ENCODE measurements around the gene AFAP1L2. TPM values are rescaled to one million over a fixed set of nuclear protein-coding genes. Genes with fewer than 3 reads are reported as not detected.

AFAP1L2 gene
- total and polyA plus RNA-seq, 9 of the 15 experiments (the other 6 are each of a cell fraction or from before 2014, with no cell fraction given), result 0.07 TPM; not detected in 8

DNA sequence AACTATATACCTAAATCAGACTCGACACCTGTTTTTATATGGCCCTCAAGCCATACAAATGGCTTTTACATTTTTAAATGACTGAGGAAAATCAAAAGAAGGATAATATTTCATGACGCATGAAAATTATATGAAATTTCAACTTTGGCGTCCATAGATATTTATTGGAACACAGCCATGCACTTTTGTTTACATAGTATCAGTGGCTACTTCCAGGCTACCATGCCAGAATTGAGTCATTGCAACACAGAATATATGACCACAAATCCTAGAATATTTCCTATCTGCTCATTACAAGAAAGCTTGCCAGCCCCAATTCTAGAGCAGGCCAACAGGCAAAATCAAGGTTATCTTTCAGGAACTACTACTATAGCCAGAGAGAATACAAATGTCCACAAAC lies 29.3 kb downstream of the AFAP1L2 start:
- H2AFZ ChIP-seq (ENCODE audit: low read depth, low read length), result no peak overlapping the region
- no peaks in the 10 kb centered on the region for H4K20me1 ChIP-seq (replicated peaks; ENCODE audit: control insufficient read depth, insufficient read depth, low read length)
- H3K4me3 ChIP-seq, result no peak overlapping the region
- no peak overlapping the region for H3K9ac ChIP-seq (ENCODE audit: insufficient read depth in 1 of 2, low read depth in 2 of 2, low read length in 2 of 2)
- DNase-seq (ENCODE audit: extremely low read depth in 1 of 4, low spot score in 3 of 4) (no peak), FAIRE-seq (no peak), ATAC-seq (no peak)
- H3K79me2 ChIP-seq (ENCODE audit: control insufficient read depth, insufficient read depth, low read length), result no peaks in the 10 kb centered on the region
- no peak for TF ChIP-seq SPI1 (IDR thresholded peaks at IDR 0.05; ENCODE audit: borderline replicate concordance, low read depth, low read length)
- TF ChIP-seq NR2C1 (IDR thresholded peaks at IDR 0.05), result no peak
- no peak for TF ChIP-seq NR2C1 (tag; IDR thresholded peaks at IDR 0.05)
- no peak for TF ChIP-seq SIN3B (IDR thresholded peaks at IDR 0.05; ENCODE audit: low read depth)
- no peak for TF ChIP-seq EWSR1 (IDR thresholded peaks at IDR 0.05; ENCODE audit: borderline replicate concordance, low read depth, partially characterized antibody)
- TF ChIP-seq HOXB6 (CRISPR knock-in tag; IDR thresholded peaks at IDR 0.05; ENCODE audit: borderline replicate concordance), result no peak
- TF ChIP-seq MCM7 (IDR thresholded peaks at IDR 0.05), result no peak
- no peak for TF ChIP-seq FOXA1 (IDR thresholded peaks at IDR 0.05; ENCODE audit: borderline replicate concordance)
- no peaks in the 10 kb centered on the region for H3K4me1 ChIP-seq (replicated peaks in 1 of 2; ENCODE audit: control insufficient read depth in 2 of 2, insufficient read depth in 2 of 2, low read length in 2 of 2)
- H3K27ac ChIP-seq (ENCODE audit: extremely low read depth, low read depth, low read length), result no peak overlapping the region
- no peaks in the 10 kb centered on the region for H3K9me1 ChIP-seq (ENCODE audit: control insufficient read depth, insufficient read depth, low read length)
- intact Hi-C loops (cut with micrococcal nuclease), result no loop called here
- no peak overlapping the region for H3K4me2 ChIP-seq (ENCODE audit: insufficient read depth, low read length)
- H3K36me3 ChIP-seq (ENCODE audit: control insufficient read depth, insufficient read depth, low read length), result no peaks in the 10 kb centered on the region
- H3K9me3 ChIP-seq (replicated peaks; ENCODE audit: control insufficient read depth, insufficient read depth, low read depth, low read length), result no peaks in the 10 kb centered on the region
- WGBS (ENCODE audit: insufficient coverage, low coverage, missing lambda C conversion rate), result 23% methylated on average over 3 of the region's 3 CpGs
- ChIA-PET CTCF (ENCODE audit: low intra/inter-chr PET ratio) (no interaction called here), POLR2A (no interaction called here)
- no TSS peak for BruUV-seq (replicated peaks)
- H3K27me3 ChIP-seq (ENCODE audit: control insufficient read depth in 2 of 2, insufficient read depth in 2 of 2, low read length in 2 of 2), result peaks cover 0 to 5% of the 10 kb centered on the region in 2 experiments; a peak in 1 of 5 replicates
- in situ Hi-C loops (cut with MboI), result no loop called here

All from K562 (cell line).